Measurements from ENCODE around the gene ADD1. TPM values are rescaled to one million over a fixed set of nuclear protein-coding genes. Genes with fewer than 3 reads are reported as not detected.

ADD1 gene
- total RNA-seq, 4 donors from 2014 or later = 270 to 449 (median 327) TPM

DNA sequence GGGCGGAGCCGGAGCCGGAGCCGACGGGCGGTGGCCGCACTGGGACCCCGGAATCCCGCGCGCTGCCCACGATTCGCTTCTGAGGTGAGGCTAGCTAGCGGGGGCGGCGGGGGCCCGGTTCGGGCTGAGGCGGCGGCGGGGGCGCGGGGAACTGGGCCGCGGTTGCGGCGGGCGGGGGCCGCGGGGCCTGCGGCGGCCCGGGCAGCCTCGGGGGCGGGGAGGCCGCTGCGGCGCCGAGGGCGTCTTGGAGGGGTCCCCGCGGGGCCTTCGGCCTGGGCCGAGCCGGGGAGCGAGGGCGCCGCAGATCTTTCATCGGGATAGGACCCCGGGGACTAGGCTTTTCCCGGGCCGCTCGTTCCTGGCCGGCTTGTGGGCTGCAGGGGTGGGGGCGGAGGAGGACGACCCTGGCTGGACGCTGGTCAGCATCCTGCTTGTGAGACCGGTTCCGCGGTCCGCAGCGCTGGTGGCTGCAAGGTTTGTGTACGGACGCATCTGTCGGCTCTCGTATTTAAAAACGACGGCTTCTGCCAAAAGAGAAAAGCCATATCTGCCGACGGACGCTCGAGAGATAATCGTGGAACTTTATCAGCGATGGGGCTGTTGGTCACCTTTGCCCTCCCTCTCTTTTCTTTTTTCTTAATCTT lies 419 bp downstream of the ADD1 start:
- no peak for DNase-seq (ENCODE audit: low spot score in 2 of 2)
- Histone ChIP-seq H3K9me3 (no peaks in the 10 kb centered on the region), H3K4me1 (peaks cover 0 to 52% (median 35%) of the 10 kb centered on the region in 4 donors), H3K4me3 (peak overlapping the region; percentile 74 to 94 (median 88)), H3K27ac (peak overlapping the region; percentile 87 to 98 (median 96)), H3K36me3 (no peaks in the 10 kb centered on the region), H3K27me3 (no peaks in the 10 kb centered on the region)
- TF ChIP-seq POLR2A (IDR thresholded peaks at IDR 0.05) (no peak), EP300 (IDR thresholded peaks at IDR 0.05) (no peak)
- TF ChIP-seq, protein P1, sequence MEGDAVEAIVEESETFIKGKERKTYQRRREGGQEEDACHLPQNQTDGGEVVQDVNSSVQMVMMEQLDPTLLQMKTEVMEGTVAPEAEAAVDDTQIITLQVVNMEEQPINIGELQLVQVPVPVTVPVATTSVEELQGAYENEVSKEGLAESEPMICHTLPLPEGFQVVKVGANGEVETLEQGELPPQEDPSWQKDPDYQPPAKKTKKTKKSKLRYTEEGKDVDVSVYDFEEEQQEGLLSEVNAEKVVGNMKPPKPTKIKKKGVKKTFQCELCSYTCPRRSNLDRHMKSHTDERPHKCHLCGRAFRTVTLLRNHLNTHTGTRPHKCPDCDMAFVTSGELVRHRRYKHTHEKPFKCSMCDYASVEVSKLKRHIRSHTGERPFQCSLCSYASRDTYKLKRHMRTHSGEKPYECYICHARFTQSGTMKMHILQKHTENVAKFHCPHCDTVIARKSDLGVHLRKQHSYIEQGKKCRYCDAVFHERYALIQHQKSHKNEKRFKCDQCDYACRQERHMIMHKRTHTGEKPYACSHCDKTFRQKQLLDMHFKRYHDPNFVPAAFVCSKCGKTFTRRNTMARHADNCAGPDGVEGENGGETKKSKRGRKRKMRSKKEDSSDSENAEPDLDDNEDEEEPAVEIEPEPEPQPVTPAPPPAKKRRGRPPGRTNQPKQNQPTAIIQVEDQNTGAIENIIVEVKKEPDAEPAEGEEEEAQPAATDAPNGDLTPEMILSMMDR (IDR thresholded peaks at IDR 0.05) = no peak
- 0% methylated on average over 27 to 35 of the region's 74 CpGs for WGBS, 2 donors

DNA sequence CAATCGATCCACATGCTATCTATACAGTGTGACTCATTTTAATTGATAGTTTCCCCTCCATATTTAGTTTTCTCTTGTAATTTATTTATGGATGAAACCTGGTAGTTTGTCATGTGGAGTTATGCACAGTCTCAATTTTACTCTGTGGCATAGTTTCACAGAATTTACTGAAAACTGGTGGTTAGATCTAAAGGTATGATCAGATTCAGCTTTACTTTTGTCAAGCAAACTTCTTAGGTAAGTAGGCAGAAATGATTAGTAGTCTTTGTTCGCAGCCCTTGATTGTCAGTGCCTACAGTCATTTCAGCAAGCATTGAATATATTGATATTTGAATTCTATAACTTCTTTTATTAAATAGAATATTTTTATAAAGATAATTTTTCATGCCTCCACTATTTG lies 2.5 kb downstream of the ADD1 start:
- Histone ChIP-seq H3K4me3 (no peak overlapping the region), H3K27me3 (no peaks in the 10 kb centered on the region), H3K9me3 (no peaks in the 10 kb centered on the region), H3K4me1 (peaks cover 0 to 71% (median 51%) of the 10 kb centered on the region in 4 donors), H3K27ac (no peak overlapping the region), H3K36me3 (no peaks in the 10 kb centered on the region)
- DNase-seq (ENCODE audit: low spot score in 2 of 2) = no peak
- WGBS, 2 donors = 73 to 79% methylated on average over 2 of the region's 2 CpGs
- TF ChIP-seq, protein P1 (IDR thresholded peaks at IDR 0.05) = no peak
- TF ChIP-seq POLR2A (IDR thresholded peaks at IDR 0.05) (no peak), EP300 (IDR thresholded peaks at IDR 0.05) (no peak)

DNA sequence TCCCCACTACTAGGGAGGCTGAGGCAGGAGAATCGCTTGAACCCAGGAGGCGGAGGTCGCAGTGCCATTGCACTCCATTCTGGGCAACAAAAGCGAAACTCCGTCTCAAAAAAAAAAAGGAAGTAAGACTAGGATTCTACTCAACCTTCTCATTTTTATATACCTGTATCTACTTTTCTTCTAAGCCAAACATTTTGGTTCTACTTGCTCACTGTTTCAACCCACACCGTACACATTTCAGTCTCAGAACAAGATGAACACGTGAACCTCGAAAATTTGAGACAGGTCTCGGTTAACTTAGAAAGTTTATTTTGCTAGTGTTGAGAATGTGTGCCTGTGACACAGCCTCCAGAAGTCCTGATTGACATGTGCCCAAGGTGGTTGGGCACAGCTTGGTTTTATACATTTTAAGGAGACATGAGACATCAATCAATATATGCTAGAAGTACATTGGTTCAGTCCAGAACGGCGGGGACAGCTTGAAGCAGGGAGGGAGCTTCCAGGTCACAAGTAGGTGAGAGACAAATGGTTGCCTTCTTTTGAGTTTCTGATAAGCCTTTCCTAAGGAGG lies 3.7 kb downstream of the ADD1 start:
- Histone ChIP-seq H3K4me1 (peaks cover 0 to 82% (median 61%) of the 10 kb centered on the region in 4 donors), H3K27me3 (no peaks in the 10 kb centered on the region), H3K27ac (peak overlapping the region in 2 of 4 donors; percentile 24 to 42), H3K9me3 (no peaks in the 10 kb centered on the region), H3K36me3 (no peaks in the 10 kb centered on the region), H3K4me3 (no peak overlapping the region)
- 86% methylated on average over 11 of the region's 11 CpGs for WGBS, 2 donors
- no peak for TF ChIP-seq POLR2A (IDR thresholded peaks at IDR 0.05)
- DNase-seq (ENCODE audit: low spot score in 2 of 2) = no peak

DNA sequence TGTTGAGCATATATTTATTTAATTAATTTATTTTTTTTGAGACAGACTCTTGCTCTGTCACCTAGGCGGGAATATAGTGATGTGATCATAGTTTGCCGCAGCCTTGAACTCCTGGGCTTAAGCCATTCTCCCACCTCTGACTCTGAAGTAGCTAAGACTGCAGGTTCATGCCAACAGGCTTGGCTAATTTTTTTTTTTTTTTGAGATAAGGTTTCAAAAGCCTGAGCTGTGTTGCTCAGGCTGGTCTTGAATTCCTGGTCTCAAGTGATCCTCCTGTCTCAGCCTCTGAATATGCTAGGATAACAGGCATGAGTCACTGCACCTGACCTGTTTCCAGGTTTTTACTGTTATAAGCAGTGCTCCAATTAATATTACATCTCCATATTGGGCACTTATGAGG lies 4.8 kb downstream of the ADD1 start:
- TF ChIP-seq, protein P1 (IDR thresholded peaks at IDR 0.05) = no peak
- TF ChIP-seq POLR2A (IDR thresholded peaks at IDR 0.05) (no peak), EP300 (IDR thresholded peaks at IDR 0.05) (no peak)
- Histone ChIP-seq H3K27me3 (no peaks in the 10 kb centered on the region), H3K4me3 (no peak overlapping the region), H3K27ac (peak overlapping the region in 2 of 4 donors; percentile 24 to 42), H3K9me3 (no peaks in the 10 kb centered on the region), H3K4me1 (peaks cover 0 to 85% (median 63%) of the 10 kb centered on the region in 4 donors), H3K36me3 (peaks cover 0 to 3% (median 0%) of the 10 kb centered on the region in 3 donors)
- 88 to 94% methylated on average over 2 of the region's 2 CpGs for whole genome bisulfite sequencing, 2 donors
- no peak for DNase-seq (ENCODE audit: low spot score in 2 of 2)

DNA sequence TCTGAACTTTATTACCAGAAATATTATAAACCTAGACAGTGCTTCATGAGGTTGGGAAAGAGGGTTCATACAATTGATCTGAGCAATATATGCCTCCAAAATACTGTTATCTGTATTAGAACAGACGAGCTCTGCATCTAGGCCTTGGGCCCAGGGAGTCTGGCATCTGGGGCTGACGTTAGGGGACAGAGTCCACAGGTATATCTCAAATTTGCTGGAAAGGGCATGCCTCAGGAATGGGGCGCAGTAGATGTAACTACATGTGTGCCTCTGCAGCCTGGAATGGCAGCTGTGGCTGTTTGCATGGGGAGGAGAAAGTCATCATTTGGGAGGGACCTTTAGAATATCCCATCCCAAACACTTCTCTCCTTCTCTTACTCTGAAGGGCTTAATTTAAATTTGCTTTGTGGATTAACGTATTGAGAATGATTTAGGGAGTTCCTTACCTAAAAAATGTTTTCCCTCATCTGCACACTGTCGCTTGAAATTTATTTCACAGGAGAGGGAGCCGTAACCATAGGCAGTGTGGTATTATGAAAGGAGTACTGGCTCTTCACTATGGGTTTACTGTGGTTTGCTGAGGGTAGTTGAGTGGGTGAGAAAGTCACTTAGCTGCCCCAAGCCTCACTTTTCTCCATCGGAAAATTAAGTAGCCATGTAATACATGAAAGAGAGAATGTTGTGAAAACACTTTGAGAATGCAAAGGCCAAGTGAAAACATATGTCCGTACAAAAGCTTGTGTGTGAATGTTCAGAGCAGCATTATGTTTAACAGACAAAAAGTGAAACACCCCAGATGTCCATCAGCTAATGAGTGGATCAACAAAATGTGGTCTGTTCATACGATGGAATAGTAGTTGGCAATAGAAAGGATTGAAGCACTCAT lies 5.9 kb downstream of the ADD1 start:
- H3K36me3 ChIP-seq = peaks cover 0 to 13% (median 6%) of the 10 kb centered on the region in 3 donors
- H3K27me3 ChIP-seq = no peaks in the 10 kb centered on the region
- WGBS, 2 donors = 32 to 33% methylated on average over 9 of the region's 9 CpGs
- TF ChIP-seq EP300 (IDR thresholded peaks at IDR 0.05) = no peak
- no peak for TF ChIP-seq POLR2A (IDR thresholded peaks at IDR 0.05)
- TF ChIP-seq, protein P1 (IDR thresholded peaks at IDR 0.05) = no peak
- H3K4me3 ChIP-seq = no peak overlapping the region
- no peak for DNase-seq (ENCODE audit: low spot score in 2 of 2)
- peak overlapping the region in 3 of 4 donors; percentile 41 to 46 (median 42) for H3K27ac ChIP-seq
- peaks cover 0 to 95% (median 71%) of the 10 kb centered on the region in 4 donors for H3K4me1 ChIP-seq
- H3K9me3 ChIP-seq = no peaks in the 10 kb centered on the region

Measured in tibial nerve (tissue), 4 donors.